Right kidney (tissue), 1 donor: Measurements from ENCODE around the gene PHLPP1.
A peak's percentile ranks its signal among the peaks of the same experiment; 100 is the strongest.

Source experiments
- DNase-seq: peaks from one replicate; pipeline ENCODE4 v3.0.0-alpha.2; 2016

Gene PHLPP1

DNA sequence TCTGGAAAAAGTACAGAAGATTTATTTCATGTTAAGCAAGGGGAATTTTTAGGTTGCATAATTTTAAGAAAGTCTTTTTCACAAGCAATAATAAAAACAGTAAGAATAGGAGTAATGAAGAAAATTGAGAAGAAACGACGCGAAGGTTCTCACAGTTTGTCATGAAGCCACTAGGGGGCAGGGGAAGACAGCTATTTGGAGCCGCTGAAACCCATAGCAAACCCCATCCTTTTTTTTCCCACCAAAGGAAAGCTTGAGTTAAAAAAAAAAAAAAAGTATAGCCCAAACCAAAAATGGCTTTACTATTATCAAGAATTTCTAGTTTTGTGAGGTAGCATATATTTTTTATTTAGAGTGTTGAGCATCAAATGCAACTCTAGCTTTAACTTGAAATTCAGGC lies 300.9 kb downstream of the PHLPP1 start:
- peak; percentile 27 for DNase-seq

DNA sequence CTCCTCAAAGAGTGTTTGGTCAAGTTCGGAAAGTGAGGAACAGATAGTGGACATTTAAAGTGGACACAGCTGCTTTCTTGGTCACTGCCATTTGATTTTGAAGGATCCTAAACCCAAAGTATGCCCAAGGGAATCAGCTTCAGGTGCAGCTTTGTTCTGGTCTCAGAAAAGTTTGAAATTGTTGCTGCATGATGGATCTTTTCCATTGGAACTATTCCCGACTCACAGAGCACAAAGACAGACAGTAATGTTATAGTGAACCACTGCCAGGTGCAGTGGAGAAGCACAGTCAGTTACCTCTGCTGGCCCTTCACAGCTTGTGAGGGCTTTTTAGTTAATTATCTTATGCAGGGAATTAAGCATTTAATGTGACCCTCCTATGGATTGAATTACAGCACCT lies 301.7 kb downstream of the PHLPP1 start:
- DNase-seq = no peak

DNA sequence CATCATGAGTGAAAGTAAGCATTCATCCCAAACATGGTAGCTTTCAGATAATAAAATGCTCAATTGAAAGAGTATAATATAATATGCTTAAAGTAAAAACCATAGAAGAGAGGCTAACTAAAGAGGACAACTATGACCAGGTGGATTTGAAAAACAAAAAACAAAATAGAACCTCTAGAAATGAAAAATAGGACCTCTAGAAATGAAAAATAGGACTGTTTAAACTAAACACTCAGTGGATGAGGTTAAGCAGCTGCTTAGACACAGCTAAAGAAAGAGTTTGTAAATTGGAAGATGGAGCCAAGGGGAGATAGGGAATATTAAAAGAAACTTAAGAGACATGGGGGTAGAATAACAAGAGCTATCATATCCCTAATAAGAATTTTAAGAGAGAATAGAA lies 302.6 kb downstream of the PHLPP1 start:
- DNase-seq = no peak

DNA sequence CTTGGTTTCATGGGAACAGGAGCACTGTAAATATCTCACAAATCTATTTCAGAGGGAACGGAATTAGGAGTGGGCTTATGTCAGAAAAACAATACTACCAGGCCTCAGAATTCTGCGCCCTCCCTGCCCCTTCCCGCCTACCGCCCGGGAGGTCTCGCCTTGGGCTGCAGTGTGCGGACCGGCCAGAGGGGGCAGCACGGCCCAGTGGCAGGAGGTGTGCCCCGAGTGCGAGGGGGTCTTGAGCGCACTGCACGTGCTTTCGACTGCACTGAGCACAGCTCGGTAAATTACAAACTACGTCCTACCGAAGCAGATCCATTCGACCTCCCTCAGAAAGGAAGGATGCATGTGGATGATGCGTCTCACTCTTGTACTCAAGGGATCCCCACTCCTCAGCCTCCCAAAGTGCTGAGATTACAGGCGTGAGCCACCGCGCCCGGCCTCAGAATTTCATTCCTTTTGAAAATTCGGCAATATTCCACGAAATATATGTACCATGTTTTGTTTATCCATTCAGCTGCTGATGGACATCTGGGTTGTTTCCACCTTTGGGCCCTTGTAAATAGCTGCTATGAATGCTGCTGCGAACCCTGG lies 307.2 kb downstream of the PHLPP1 start:
- no peak for DNase-seq

DNA sequence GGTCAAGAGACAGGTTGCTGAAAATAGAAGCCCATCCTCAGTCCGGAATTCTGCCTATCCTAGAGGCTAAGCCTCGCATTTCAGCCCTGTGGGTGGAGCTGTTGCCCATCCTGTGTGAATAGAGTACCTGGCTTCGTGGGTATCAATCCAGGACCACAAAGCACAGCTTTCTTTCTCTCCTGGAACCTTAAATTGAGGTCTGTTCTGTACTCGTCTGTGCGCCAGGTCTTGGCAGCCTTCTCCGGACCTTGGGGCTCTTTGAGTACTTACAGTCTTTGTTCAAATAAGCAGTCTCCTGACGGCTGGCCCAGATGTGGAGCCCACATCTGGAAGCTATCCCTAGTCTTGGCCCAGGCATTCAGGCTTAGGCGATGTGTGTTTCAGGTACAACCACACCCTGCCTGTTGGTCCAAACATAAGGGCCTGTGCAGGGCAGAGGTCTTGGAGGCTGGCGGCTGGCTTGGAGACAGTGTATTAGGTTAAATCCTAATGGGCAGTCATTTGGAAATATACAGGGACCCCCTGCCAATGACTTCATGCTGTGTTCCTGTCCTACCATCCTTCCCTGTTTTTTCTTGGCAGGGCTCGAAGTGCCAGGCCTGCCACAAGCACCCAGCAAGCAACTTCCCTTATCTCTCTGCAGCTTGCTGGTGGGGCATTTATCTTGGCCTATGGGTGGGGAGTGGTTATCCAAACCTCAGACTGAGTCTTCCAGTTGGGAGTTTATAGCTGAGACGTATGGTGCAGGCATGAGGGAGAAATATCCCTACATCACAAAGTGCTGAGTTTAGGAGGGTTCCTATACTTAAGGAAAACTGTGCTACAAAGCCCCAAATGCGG lies 310.1 kb downstream of the PHLPP1 start:
- no peak for DNase-seq

DNA sequence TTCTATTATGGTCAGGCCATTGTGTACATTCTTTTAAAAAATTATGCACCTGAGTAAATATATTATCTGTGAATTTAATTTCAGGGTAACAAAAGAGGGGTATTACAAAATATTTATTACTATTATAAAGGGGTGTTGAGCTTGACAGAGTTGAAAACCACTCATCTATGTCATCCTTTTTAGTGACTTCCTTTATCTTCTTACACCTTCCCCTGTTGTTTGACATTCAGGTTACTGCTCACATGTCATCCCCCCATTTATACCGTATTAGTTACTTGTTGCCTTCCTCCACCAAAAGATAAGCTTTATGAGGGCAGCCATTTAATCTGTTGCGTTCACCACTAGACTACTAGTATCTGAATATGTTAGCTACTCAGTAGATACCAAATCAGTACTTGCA lies 313.0 kb downstream of the PHLPP1 start:
- DNase-seq = no peak
